Measurements from ENCODE around the gene MMP11. TPM values are rescaled to one million over a fixed set of nuclear protein-coding genes. Genes with fewer than 3 reads are reported as not detected.

Gene MMP11
- total RNA-seq, 2 donors from 2014 or later: 0.50 TPM; not detected in 1

DNA sequence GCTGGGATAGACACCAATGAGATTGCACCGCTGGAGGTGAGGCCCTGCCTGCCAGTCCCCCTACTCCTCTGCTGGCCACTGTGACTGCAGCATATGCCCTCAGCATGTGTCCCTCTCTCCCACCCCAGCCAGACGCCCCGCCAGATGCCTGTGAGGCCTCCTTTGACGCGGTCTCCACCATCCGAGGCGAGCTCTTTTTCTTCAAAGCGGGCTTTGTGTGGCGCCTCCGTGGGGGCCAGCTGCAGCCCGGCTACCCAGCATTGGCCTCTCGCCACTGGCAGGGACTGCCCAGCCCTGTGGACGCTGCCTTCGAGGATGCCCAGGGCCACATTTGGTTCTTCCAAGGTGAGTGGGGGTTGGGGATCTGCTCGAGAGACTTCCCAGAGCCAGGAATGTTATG, 8.4 kb downstream of the MMP11 start:
- Mint-ChIP-seq H3K9me3 (no peaks in the 10 kb centered on the region), H3K4me3 (no peak overlapping the region), H3K27ac (no peak overlapping the region), H3K4me1 (ENCODE audit: low read depth in 2 of 2) (peaks cover 5 to 6% of the 10 kb centered on the region in 2 donors), H3K36me3 (no peaks in the 10 kb centered on the region), H3K27me3 (no peaks in the 10 kb centered on the region)
- no peak for DNase-seq (ENCODE audit: low spot score)
- ATAC-seq: no peak

DNA sequence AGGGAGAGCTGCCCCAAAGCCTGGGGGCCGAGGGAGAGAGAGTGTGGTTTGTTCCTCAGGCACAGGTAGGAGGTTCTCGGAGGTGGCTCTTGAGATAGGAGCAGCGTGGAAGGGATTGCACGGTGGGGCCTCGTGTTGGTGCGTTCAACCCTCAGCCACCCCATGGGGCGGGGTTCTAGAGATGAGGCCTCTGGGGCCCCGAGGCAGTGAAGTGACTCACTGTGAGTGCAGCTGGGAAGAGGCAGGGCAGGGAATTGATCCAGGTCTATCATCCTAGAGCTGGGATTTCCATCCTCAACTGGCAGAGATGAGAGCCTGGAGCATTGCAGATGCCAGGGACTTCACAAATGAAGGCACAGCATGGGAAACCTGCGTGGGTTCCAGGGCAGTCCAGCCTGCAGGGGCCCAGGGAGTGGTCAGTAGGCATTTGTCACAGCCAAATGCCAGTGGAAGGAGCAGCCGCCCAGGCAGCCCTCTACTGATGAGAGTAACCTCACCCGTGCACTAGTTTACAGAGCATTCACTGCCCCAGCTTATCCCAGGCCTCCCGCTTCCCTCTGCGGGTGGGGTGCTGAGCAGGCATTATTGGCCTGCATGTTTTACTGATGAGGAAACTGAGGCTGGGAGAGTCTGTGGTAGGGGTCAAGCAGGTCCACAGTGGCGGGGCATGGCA, 9.0 kb downstream of the MMP11 start:
- H3K27me3 Mint-ChIP-seq: no peaks in the 10 kb centered on the region
- H3K36me3 Mint-ChIP-seq: no peaks in the 10 kb centered on the region
- no peaks in the 10 kb centered on the region for H3K9me3 Mint-ChIP-seq
- H3K4me1 Mint-ChIP-seq (ENCODE audit: low read depth in 2 of 2): peaks cover 7 to 12% of the 10 kb centered on the region in 2 donors
- H3K4me3 Mint-ChIP-seq: no peak overlapping the region
- DNase-seq (ENCODE audit: low spot score): no peak
- no peak for ATAC-seq
- H3K27ac Mint-ChIP-seq: no peak overlapping the region

DNA sequence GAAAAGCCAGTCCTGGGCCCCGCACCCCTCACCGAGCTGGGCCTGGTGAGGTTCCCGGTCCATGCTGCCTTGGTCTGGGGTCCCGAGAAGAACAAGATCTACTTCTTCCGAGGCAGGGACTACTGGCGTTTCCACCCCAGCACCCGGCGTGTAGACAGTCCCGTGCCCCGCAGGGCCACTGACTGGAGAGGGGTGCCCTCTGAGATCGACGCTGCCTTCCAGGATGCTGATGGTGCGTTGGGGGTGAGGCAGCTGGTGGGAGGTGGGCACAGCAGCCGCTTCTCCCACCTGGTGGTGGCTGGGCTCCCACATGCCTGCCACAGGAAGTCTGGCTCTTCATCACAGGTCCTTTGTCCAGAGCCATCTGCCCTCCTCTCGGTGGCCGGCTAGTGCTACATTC, 9.6 kb downstream of the MMP11 start:
- Mint-ChIP-seq H3K9me3 (no peaks in the 10 kb centered on the region), H3K27ac (no peak overlapping the region), H3K4me3 (no peak overlapping the region), H3K4me1 (ENCODE audit: low read depth in 2 of 2) (peaks cover 8 to 13% of the 10 kb centered on the region in 2 donors), H3K36me3 (no peaks in the 10 kb centered on the region), H3K27me3 (no peaks in the 10 kb centered on the region)
- no peak for DNase-seq (ENCODE audit: low spot score)
- ATAC-seq: no peak

DNA sequence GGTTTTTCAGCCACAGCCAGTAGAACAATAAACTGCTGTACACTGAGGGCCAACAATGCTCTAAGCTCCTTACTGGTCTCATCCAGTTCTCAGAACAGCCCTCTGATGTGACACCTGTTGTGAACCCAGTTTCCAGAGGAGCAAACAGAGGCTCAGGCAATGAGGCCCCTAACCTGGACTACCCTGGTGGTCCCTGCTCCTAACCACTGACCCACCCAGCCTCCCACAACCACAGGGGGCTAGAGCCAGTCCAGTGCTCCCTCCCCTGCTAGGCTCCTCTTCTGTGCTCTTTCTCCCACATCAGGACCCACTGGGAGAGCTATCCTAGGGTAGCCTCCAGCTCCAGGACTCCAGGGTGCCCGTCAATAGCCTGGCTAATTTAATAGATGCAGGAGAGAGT, 10.1 kb downstream of the MMP11 start:
- no peak overlapping the region for H3K4me3 Mint-ChIP-seq
- ATAC-seq (no peak), DNase-seq (ENCODE audit: low spot score) (no peak)
- H3K27ac Mint-ChIP-seq: no peak overlapping the region
- H3K36me3 Mint-ChIP-seq: no peaks in the 10 kb centered on the region
- peaks cover 8 to 17% of the 10 kb centered on the region in 2 donors for H3K4me1 Mint-ChIP-seq (ENCODE audit: low read depth in 2 of 2)
- no peaks in the 10 kb centered on the region for H3K27me3 Mint-ChIP-seq
- no peaks in the 10 kb centered on the region for H3K9me3 Mint-ChIP-seq

DNA sequence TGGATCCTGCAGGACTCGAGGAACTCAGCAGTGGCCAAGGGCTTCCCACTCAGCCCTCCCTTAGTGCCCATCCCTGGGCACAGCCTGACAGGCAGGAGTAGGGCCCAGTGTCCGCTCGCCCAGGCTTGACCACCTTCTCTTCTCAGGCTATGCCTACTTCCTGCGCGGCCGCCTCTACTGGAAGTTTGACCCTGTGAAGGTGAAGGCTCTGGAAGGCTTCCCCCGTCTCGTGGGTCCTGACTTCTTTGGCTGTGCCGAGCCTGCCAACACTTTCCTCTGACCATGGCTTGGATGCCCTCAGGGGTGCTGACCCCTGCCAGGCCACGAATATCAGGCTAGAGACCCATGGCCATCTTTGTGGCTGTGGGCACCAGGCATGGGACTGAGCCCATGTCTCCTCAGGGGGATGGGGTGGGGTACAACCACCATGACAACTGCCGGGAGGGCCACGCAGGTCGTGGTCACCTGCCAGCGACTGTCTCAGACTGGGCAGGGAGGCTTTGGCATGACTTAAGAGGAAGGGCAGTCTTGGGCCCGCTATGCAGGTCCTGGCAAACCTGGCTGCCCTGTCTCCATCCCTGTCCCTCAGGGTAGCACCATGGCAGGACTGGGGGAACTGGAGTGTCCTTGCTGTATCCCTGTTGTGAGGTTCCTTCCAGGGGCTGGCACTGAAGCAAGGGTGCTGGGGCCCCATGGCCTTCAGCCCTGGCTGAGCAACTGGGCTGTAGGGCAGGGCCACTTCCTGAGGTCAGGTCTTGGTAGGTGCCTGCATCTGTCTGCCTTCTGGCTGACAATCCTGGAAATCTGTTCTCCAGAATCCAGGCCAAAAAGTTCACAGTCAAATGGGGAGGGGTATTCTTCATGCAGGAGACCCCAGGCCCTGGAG, 10.9 kb downstream of the MMP11 start:
- H3K36me3 Mint-ChIP-seq: no peaks in the 10 kb centered on the region
- no peaks in the 10 kb centered on the region for H3K9me3 Mint-ChIP-seq
- H3K27ac Mint-ChIP-seq: peak overlapping the region in 1 of 2 donors; percentile 8
- ATAC-seq (no peak), DNase-seq (ENCODE audit: low spot score) (no peak)
- peaks cover 10 to 20% of the 10 kb centered on the region in 2 donors for H3K4me1 Mint-ChIP-seq (ENCODE audit: low read depth in 2 of 2)
- no peak overlapping the region for H3K4me3 Mint-ChIP-seq
- no peaks in the 10 kb centered on the region for H3K27me3 Mint-ChIP-seq

DNA sequence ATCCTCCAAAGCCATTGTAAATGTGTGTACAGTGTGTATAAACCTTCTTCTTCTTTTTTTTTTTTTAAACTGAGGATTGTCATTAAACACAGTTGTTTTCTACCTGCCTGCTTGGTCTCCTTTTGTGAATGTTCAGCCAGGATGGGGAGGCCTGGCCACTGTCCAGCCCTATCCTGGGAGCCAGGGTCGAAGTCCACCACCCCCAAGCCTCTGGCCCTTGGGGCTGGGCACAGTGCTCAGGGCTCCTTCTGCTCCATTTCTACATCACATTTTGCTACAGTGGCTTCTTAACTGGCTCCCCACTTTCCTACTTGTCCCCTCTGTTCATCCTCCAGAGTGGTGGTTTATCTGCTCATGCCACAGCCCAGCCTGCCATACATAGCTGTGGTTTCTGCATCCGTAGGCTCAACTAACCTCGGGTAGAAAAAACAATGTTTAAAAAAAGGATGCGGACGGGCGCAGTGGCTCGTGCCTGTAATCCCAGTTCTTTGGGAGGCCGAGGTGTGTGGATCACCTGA, 11.6 kb downstream of the MMP11 start:
- DNase-seq (ENCODE audit: low spot score) (no peak), ATAC-seq (no peak)
- H3K36me3 Mint-ChIP-seq: no peaks in the 10 kb centered on the region
- peaks cover 12 to 20% of the 10 kb centered on the region in 2 donors for H3K4me1 Mint-ChIP-seq (ENCODE audit: low read depth in 2 of 2)
- peak overlapping the region in 1 of 2 donors; percentile 8 for H3K27ac Mint-ChIP-seq
- H3K9me3 Mint-ChIP-seq: no peaks in the 10 kb centered on the region
- H3K4me3 Mint-ChIP-seq: no peak overlapping the region
- H3K27me3 Mint-ChIP-seq: no peaks in the 10 kb centered on the region

DNA sequence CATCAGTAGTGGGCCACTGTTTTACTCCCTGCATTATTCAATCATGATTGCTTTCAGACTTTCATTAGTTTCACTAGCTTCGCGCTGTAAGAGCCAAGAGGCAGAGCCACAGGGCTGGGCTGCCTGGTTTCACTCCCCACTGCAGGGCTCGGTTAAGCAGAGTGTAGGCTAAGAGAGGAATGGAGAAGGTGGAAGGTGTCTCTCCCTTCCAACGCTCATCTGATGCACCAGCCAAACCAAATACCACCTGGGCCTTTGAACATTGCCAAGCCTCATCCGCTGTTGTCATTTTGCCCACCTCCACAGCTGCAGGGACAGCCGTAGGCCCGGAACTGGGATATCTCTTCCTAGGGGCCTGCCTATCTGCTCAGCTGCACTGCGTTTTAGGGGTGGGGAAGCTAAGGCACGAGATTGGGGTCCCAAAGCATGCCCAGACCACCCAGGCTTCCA, 13.6 kb downstream of the MMP11 start:
- no peaks in the 10 kb centered on the region for H3K27me3 Mint-ChIP-seq
- peak overlapping the region; percentile 93 for H3K4me3 Mint-ChIP-seq
- H3K9me3 Mint-ChIP-seq: no peaks in the 10 kb centered on the region
- no peak for DNase-seq (ENCODE audit: low spot score)
- H3K27ac Mint-ChIP-seq: peak overlapping the region; percentile 79 to 92
- ATAC-seq: no peak
- peaks cover 20 to 26% of the 10 kb centered on the region in 2 donors for H3K4me1 Mint-ChIP-seq (ENCODE audit: low read depth in 2 of 2)
- no peaks in the 10 kb centered on the region for H3K36me3 Mint-ChIP-seq

DNA sequence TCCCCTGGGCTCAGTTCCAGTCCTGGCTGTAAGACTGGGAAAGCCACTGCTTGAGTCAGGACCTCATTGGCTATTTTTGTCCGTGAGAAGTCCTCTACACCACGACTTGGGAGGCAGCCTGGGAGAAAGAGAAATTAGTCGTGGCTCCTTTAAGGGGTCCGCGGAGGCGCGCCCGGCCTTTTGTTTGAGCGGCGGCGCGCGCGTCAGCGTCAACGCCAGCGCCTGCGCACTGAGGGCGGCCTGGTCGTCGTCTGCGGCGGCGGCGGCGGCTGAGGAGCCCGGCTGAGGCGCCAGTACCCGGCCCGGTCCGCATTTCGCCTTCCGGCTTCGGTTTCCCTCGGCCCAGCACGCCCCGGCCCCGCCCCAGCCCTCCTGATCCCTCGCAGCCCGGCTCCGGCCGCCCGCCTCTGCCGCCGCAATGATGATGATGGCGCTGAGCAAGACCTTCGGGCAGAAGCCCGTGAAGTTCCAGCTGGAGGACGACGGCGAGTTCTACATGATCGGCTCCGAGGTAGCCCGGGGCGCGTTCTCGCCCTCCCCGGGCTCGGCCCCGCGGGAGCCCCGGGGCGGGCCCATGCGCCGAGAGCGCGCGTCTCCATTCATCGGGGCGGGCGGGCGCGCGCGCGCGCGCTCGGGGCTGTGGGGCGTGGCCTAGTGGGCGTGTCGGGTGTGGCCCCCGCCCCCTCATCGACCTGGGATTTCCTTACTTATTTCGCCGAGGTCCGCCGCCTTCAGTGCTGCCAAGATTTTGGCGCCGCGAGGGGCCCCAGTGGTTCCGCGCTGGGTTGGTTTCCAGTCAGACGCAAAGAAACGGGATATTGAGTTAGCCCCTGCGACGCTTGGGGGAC, 14.3 kb downstream of the MMP11 start, which contains the start of gene SMARCB1:
SMARCB1 (plus strand) TSS at position 215 of the 848 bp plus-strand sequence; CDS start at position 419, 204 bp downstream.
- peak; percentile 90 for DNase-seq (ENCODE audit: low spot score)
- ATAC-seq: peak; percentile 90 to 95
- Mint-ChIP-seq H3K36me3 (no peaks in the 10 kb centered on the region), H3K27ac (peak within 1 kb of the TSS; percentile 79 to 92), H3K4me1 (ENCODE audit: low read depth in 2 of 2) (peaks cover 20 to 26% of the 10 kb centered on the region in 2 donors), H3K27me3 (no peaks in the 10 kb centered on the region), H3K9me3 (no peaks in the 10 kb centered on the region), H3K4me3 (peak within 1 kb of the TSS; percentile 93)

DNA sequence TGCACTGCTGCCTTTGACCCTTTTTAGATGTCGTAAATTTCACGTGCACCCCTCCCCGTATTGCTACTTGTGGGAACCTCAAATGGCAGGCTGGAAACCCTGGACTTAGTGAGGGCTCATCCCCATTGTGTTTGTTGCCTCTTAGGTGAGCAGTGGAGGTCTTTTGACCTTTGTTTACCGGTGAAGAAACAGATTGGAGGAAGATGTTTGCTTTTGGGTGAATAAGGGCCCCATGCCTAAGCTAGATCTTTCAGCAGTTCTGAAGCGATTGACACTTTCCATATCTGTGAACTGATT, 14.9 kb downstream of the MMP11 start:
- peaks cover 25 to 27% of the 10 kb centered on the region in 2 donors for H3K4me1 Mint-ChIP-seq (ENCODE audit: low read depth in 2 of 2)
- H3K9me3 Mint-ChIP-seq: no peaks in the 10 kb centered on the region
- peak overlapping the region; percentile 79 to 87 for H3K27ac Mint-ChIP-seq
- H3K36me3 Mint-ChIP-seq: no peaks in the 10 kb centered on the region
- no peaks in the 10 kb centered on the region for H3K27me3 Mint-ChIP-seq
- DNase-seq (ENCODE audit: low spot score) (no peak), ATAC-seq (no peak)
- peak overlapping the region; percentile 93 for H3K4me3 Mint-ChIP-seq

DNA sequence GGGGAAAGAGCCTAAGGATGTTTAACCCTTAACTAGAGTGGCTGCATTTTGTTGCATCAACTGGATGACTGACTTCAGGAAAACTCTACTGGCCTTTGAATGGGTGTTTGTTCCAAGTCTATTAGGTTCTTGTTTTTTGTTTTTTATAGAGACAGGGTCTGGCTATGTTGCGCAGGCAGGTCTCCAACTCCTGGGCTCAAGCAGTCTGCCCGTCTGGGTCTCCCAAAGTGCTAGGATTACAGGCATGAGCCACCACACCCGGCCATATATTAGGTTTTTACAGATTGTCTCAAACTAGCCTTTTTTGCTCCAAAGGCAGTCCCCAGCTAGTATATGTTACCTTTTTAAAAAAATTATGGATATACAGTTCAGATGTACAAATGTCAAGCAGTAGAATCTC, 15.3 kb downstream of the MMP11 start:
- ATAC-seq (no peak), DNase-seq (ENCODE audit: low spot score) (no peak)
- Mint-ChIP-seq H3K27ac (peak overlapping the region; percentile 79 to 87), H3K9me3 (no peaks in the 10 kb centered on the region), H3K4me3 (peak overlapping the region; percentile 93), H3K36me3 (no peaks in the 10 kb centered on the region), H3K27me3 (no peaks in the 10 kb centered on the region), H3K4me1 (ENCODE audit: low read depth in 2 of 2) (peaks cover 29 to 31% of the 10 kb centered on the region in 2 donors)

DNA sequence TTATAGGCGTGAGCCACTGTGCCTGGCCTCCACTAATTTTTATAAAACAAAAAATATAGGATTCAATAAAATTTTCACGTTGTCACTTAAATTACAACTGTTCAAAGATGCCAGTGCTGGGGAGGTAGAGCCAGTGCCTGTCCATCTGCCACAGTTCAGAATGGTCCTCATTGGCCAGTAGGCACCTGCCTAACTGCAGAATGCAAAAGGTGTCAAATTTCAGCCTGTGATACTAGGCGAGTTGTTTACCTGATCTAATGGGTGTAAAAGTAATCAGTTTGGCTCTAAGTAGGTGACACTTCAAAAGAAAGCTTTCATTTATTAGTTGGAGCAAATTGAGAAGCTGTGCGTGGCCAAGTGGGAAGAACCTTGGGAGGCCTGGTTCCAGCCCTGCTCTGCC, 16.5 kb downstream of the MMP11 start:
- H3K4me3 Mint-ChIP-seq: peak overlapping the region; percentile 15

DNA sequence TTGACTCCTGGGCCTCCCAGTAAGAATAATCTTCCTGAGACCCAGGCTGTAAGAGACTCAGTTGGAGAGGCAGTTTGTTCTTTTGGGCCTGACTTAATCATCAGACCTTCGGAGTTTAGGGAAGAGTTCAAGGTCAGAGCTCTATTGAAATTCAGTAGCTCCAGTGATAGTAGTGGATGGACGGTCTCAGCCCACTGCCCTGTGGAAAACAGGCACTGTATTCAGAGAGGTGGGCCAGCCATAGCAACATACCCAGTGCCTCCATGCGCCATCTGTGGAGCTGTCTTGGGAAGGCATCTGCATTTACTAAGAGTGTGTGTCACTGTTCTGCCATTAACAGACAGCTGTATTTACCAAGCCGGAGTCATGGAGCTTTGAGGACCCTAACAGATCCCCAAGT, 17.0 kb downstream of the MMP11 start:
- DNase-seq (ENCODE audit: low spot score) (no peak), ATAC-seq (no peak)
- peaks cover 4% of the 10 kb centered on the region for H3K36me3 Mint-ChIP-seq
- H3K4me3 Mint-ChIP-seq: no peak overlapping the region
- H3K4me1 Mint-ChIP-seq (ENCODE audit: low read depth in 2 of 2): peaks cover 29 to 30% of the 10 kb centered on the region in 2 donors
- no peaks in the 10 kb centered on the region for H3K9me3 Mint-ChIP-seq
- H3K27ac Mint-ChIP-seq: no peak overlapping the region
- no peaks in the 10 kb centered on the region for H3K27me3 Mint-ChIP-seq

More for the DNA sequence above, 16.5 kb downstream of the MMP11 start:
- no peaks in the 10 kb centered on the region for H3K27me3 Mint-ChIP-seq
- peaks cover 4% of the 10 kb centered on the region for H3K36me3 Mint-ChIP-seq
- no peaks in the 10 kb centered on the region for H3K9me3 Mint-ChIP-seq
- no peak for ATAC-seq
- H3K4me1 Mint-ChIP-seq (ENCODE audit: low read depth in 2 of 2): peaks cover 33 to 35% of the 10 kb centered on the region in 2 donors
- DNase-seq (ENCODE audit: low spot score): no peak
- peak overlapping the region in 1 of 2 donors; percentile 17 for H3K27ac Mint-ChIP-seq

Data from natural killer cell treated with Interleukin-12 subunit alpha and Interleukin-12 subunit beta and Interleukin-15 and Interleukin-18, amount 100 ng/mL, for 72 hours (primary cell).